Kidney tubule cell (primary cell): Measurements from ENCODE around the gene EFNA3.

Experiments used
- DNase-seq: peaks from one replicate; pipeline ENCODE4 v3.0.0-alpha.2; 2018; ENCODE audit warnings: low spot score

EFNA3 gene

DNA sequence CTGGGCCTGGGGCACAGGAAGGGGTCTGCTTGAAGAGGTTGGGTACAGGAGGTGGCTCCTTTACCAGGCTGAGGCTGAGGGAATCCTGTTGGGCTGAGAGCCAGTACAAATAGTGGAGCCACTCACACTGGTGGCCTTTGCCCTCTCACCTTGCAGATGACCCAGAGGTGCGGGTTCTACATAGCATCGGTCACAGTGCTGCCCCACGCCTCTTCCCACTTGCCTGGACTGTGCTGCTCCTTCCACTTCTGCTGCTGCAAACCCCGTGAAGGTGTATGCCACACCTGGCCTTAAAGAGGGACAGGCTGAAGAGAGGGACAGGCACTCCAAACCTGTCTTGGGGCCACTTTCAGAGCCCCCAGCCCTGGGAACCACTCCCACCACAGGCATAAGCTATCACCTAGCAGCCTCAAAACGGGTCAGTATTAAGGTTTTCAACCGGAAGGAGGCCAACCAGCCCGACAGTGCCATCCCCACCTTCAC lies 55.2 kb downstream of the EFNA3 start:
- no peak for DNase-seq

DNA sequence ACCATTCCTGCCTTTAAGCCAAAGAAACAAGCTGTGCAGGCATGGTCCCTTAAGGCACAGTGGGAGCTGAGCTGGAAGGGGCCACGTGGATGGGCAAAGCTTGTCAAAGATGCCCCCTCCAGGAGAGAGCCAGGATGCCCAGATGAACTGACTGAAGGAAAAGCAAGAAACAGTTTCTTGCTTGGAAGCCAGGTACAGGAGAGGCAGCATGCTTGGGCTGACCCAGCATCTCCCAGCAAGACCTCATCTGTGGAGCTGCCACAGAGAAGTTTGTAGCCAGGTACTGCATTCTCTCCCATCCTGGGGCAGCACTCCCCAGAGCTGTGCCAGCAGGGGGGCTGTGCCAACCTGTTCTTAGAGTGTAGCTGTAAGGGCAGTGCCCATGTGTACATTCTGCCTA lies 55.7 kb downstream of the EFNA3 start:
- DNase-seq = no peak

DNA sequence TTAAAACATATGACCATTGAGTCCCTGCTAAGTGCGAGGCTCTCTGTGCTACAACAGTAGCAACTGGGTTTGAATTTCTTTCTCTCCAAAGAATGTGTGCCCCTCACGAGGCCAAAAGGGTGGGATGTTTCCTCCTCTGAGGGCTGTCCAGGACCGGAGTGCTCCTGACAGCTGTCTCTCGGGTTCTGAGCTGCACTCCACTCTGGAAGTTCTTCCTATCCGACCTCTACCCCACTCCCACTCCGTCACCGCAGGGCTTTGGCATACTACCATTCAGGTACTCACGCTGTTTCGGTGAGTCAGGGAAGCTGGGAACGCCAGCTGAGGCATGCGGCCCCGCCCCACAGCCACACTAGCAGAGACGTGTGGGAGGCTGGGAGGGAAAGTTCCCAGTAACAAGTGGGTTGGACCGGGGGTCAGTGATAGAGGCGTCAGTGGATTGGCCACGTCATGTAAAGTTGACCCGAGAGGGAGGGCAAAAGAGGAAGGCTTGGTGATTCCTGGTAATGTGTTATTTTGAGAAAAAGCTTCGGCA lies 56.3 kb downstream of the EFNA3 start:
- DNase-seq = peak; percentile 98

DNA sequence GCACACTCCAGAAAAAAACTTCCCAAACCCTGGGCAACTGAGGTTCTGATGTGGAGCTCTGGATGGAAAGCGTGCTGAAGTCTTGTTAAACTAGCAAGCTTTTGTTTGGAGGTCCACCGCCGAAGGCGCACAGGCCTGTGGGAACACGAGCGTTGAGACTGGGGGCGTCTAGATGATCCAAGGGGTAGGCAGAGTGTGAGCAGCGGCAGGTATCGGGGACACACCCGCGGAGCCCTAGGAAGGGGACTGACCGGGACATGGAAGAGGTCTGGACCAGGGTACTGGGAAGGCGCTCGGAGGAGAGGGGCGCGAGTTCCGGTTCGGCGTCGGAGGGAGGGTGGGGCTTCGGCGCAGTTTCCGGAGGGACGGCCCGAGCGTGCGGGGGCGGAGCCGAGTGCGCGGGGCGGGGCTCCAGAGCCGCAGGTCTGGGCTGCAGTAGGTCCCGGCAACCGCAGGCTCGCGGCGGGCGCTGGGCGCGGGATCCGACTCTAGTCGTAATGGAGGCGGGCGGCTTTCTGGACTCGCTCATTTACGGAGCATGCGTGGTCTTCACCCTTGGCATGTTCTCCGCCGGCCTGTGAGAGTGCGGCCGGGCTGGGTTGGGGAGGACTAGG lies 56.9 kb downstream of the EFNA3 start, which contains the start of gene SLC50A1:
Gene SLC50A1, plus strand, starts transcription at position 438 of the 614 bp plus-strand sequence. Its CDS starts 60 bp downstream, at position 498.
- DNase-seq = peak; percentile 95

DNA sequence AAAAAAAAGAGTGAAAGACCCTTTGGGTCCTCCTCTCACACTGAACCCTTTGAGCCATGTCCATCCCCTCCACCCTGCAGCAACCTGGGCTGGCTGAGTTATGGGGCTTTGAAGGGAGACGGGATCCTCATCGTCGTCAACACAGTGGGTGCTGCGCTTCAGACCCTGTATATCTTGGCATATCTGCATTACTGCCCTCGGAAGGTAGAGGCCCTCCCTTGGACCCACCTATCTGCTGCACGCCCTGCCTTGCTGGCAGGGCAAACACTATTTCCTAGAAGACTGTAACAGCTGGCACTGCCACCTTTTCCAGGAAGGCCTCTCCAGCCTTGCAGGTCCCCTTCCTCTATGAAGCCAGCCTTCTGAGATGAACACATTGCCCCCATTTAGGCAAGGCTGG lies 58.1 kb downstream of the EFNA3 start:
- DNase-seq = no peak
